HG03432 (cell line): Measurements from ENCODE around the gene RAD51B.
"Not testable (repeated sequence)": the region's sequence is repeated elsewhere in the genome, so short reads cannot be mapped to it uniquely, and the experiment has no call there.

Experiments
- ATAC-seq: cut with Tn5 transposase; IDR thresholded peaks from one replicate; pipeline ENCODE4 v1.9.1; 2021; ENCODE audit warnings: mild to moderate bottlenecking, moderate library complexity; ENCODE audit not compliant: unreplicated experiment

Gene RAD51B

GRCh38 chr14:68696721-68697495 lies 877.3 kb downstream of the RAD51B start:
- ATAC-seq = no peak

DNA sequence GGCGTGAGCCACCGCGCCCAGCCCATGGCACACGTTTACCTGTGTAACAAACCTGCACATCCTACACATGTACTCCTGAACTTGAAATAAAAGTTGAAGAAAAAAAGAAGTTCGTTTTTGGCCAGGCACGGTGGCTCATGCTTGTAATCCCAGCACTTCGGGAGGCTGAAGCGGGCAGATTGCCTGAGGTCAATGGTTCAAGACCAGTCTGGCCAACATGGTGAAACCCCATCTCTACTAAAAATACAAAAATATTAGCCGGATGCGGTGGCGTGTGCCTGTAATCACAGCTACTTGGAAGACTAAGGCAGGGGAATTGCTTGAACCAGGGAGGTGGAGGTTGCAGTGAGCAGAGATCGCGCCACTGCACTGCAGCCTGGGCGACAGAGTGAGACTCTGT lies 879.2 kb downstream of the RAD51B start:
- not testable (repeated sequence) for ATAC-seq

DNA sequence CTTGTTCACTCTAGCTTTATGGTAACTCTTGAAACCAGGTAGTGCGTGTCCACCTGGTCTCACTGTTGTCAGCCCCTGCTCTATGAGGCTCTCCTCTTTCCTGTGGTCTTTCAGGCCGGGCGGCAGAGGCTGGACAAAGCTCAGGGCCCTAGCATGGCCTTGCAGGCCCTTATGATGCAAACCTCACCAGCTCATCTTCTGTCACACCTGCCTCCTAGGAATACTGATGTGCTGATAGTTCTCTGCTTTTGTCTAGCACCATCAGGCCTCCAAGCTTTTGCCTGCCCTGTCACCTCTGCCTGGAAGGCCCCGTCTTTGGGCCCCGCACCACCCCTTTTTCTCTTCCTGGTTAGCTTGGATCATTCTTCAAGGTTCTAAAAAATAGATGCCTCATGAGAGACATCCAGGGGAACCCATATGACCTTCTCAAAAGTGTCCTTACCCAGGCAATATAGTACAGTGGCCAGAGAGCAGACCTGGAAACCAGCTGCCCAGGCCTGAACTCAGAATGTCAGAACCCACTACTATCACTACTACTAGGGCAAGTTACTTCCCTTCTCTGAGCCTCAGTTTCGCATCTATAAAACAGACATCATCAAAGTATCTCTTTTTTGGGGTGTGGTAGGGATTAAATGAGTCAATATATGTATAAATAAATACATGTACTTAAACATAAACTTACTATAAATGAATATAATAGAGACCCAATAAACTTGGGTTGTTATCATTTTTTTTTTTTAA lies 881.6 kb downstream of the RAD51B start:
- no peak for ATAC-seq

DNA sequence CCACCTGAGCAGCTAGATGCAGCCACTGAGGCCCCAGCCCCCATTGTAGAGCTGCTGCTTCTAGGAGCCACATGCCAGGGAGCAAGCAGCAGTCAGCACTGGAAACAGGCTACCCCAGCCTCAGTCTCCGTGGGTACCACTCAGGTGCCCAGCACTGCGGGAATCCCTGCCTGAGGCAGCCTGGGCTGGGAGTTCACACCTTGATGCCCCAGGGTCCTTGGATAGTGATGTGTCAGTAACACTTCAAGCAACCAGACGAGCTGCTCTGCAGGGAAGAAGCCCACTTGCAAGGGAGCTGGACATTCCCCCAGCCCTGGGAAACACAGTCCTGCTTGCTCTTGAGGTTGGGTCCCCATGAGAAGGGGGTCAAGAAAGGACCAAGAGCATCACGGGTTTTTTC lies 882.6 kb downstream of the RAD51B start:
- ATAC-seq = no peak

- ATAC-seq = no peak
Measured at GRCh38 chr14:68702578-68702977, 883.0 kb downstream of the RAD51B start.

DNA sequence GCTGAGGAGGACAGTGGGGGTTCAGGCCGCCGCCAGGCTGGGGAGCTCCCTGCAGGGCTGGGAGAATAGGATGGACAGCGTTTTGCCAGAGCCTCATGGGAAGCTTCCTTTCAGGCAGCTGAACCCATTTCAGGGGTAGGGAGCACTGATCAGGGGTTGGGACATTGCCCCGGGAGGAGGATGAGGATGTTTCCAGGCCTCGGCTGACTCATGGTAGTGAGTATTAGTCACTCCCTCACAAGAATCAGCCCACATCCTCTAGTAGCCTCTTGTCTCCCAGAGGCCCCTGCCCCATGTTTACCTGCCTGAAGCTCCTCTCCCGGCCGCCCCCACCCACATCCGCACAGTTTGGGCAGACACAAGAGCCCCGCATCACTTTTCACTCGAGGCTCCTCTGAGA lies 883.5 kb downstream of the RAD51B start:
- no peak for ATAC-seq

GRCh38 chr14:68704736-68705720 lies 885.4 kb downstream of the RAD51B start:
- ATAC-seq = no peak

- no peak for ATAC-seq
Measured at GRCh38 chr14:68705741-68706283, 886.2 kb downstream of the RAD51B start.

DNA sequence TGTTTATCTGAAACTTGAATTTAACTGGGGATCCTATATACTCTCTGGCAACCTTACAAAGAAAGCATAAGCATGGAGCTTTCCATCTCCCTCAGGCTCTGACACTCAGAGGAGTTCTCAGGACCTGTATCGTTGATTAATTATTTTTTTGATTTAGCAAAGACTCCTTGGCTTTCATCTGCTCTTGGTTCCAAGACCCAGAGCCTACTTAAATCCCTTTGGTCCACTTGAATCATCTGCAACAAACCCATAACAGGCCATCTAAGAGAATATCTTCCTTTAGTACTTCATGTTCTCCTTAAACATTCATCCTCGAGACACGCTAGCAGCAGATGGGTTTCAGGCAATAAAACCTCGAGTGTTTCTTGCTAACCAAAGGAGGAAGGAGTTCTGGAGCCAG lies 887.9 kb downstream of the RAD51B start:
- ATAC-seq = no peak

GRCh38 chr14:68708343-68708742 lies 888.8 kb downstream of the RAD51B start:
- ATAC-seq = no peak

DNA sequence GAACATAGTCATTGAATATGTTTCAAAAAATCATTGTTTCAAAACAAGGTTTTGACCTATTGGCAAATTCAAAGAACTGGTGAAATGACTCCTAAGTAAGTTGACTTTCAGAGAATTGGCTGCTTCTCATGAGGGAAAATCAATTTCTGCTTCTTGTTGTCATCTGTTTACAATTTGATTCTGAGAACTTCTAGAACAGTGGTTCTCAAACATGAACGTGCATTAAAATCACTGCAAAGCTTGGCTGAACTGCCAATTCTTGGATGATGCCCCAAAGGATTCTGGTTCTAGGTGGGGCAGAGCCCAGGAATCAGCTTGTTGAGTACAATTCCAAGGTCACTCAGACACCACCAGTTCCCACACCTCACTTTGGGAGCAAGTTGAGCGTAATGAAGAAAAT lies 889.4 kb downstream of the RAD51B start:
- no peak for ATAC-seq

GRCh38 chr14:68710776-68711175 lies 891.2 kb downstream of the RAD51B start:
- ATAC-seq = no peak

GRCh38 chr14:68711561-68712309 lies 892.2 kb downstream of the RAD51B start:
- no peak for ATAC-seq

- ATAC-seq = no peak
Measured at GRCh38 chr14:68712703-68713370, 893.3 kb downstream of the RAD51B start.

DNA sequence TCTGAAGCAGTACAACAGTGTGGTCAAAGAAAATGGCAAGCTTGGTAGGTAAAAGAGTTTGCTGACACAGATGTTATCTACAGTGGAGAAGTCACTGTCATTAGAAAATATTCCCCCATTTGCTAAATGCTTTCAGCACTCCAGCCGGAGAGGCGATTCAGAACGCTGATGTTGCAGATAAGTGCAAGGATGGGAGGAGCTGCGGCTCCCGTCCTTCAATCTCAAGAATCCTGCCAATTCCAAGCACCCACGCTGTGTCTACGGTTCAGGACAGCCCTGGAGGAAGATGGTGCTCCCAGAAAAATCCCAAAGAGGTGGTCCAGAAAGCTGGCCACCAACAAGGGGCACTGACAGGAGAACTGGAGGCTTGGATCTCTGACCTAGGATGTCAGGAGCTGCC lies 894.2 kb downstream of the RAD51B start:
- no peak for ATAC-seq

DNA sequence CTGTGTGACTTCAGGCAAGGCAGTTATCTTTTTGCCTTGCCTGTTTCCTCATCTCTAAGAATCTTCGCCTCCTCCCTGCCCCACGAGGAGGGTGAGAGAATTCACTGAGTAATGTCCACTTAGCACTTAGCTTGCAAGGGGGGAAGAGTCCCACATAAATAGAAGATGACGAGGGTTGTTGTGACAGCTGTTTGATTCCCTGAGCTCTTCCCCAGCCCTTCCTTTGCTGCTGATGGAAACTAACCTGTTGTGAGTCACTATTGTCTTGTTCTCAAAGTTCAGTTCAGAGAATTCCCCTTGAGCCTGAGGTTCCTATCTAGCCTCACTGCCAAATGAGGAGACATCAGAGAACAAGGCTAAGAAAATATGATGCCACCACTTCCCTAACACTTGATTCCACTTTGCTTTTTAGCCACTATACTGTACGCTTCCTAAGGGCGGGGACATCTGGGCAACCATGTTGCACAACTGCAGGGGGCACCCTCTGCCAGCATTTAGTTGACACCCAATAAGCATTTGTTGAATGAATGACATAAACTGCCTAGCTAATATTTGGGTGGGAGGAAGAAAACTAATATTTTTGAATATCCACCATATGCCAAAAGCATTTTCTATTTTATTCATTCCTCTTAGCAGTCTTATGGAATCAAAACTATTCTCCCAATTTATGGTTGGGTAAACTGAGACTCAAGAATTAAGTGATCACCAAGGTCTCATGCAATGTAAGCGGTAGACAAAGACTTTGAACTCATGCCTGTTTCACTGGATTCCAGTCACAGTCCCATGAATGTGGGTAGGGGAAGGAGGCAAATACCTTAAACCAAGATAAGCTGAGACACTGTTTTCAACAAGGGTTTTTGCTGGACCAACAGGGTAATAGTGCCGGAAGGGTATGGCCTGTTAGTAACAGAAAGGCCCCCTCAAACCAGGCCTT lies 895.7 kb downstream of the RAD51B start:
- no peak for ATAC-seq

- no peak for ATAC-seq
Measured at GRCh38 chr14:68716698-68717097, 897.1 kb downstream of the RAD51B start.
